Measurements from ENCODE around the gene FBRS.
"Not testable (repeated sequence)": the region's sequence is repeated elsewhere in the genome, so short reads cannot be mapped to it uniquely, and the experiment has no call there.

Gene FBRS

GRCh38 chr16:30657866-30658730 lies at the start of gene FBRS:
FBRS (plus strand) TSS chr16:30658431; CDS start chr16:30659519, 1,088 bp downstream.
- peak; percentile 100 for DNase-seq

- DNase-seq: peak; percentile 23
These were observed 49.0 kb upstream of the FBRS start for GRCh38 chr16:30609002-30609925.

GRCh38 chr16:30609926-30610839 lies 48.0 kb upstream of the FBRS start, which contains the start of gene ZNF689:
ZNF689 (minus strand) TSS chr16:30610389; CDS start chr16:30610041, 348 bp downstream.
- DNase-seq: peak; percentile 92

- DNase-seq: peak; percentile 66
These were observed 42.7 kb upstream of the FBRS start for GRCh38 chr16:30615358-30616091.

- DNase-seq: no peak
These were observed 39.0 kb upstream of the FBRS start for GRCh38 chr16:30619202-30619601.

- DNase-seq: no peak
These were observed 38.6 kb upstream of the FBRS start for GRCh38 chr16:30619638-30620037.

GRCh38 chr16:30620169-30620568 lies 38.1 kb upstream of the FBRS start:
- no peak for DNase-seq

GRCh38 chr16:30621765-30622164 lies 36.5 kb upstream of the FBRS start:
- DNase-seq: no peak

- DNase-seq: no peak
These were observed 35.7 kb upstream of the FBRS start for GRCh38 chr16:30622455-30623032.

GRCh38 chr16:30623536-30624283 lies 34.5 kb upstream of the FBRS start:
- DNase-seq: no peak

- no peak for DNase-seq
These were observed 32.0 kb upstream of the FBRS start for GRCh38 chr16:30626236-30626635.

- peak; percentile 79 for DNase-seq
These were observed 29.3 kb upstream of the FBRS start for GRCh38 chr16:30628628-30629540.

- not testable (repeated sequence) for DNase-seq
These were observed 25.8 kb upstream of the FBRS start for GRCh38 chr16:30632454-30632853.

GRCh38 chr16:30633526-30633925 lies 24.7 kb upstream of the FBRS start:
- no peak for DNase-seq

- DNase-seq: no peak
These were observed 21.6 kb upstream of the FBRS start for GRCh38 chr16:30636599-30636998.

GRCh38 chr16:30637139-30637538 lies 21.1 kb upstream of the FBRS start:
- not testable (repeated sequence) for DNase-seq

GRCh38 chr16:30637944-30638343 lies 20.3 kb upstream of the FBRS start:
- DNase-seq: peak; percentile 26

- DNase-seq: no peak
These were observed 16.8 kb upstream of the FBRS start for GRCh38 chr16:30641378-30641982.

GRCh38 chr16:30644334-30644830 lies 13.8 kb upstream of the FBRS start:
- DNase-seq: no peak
